Measurements from ENCODE around the gene TK1. TPM values are rescaled to one million over a fixed set of nuclear protein-coding genes. Genes with fewer than 3 reads are reported as not detected.
"Not testable (repeated sequence)": the region's sequence is repeated elsewhere in the genome, so short reads cannot be mapped to it uniquely, and the experiment has no call there.

The TK1 gene, protein sequence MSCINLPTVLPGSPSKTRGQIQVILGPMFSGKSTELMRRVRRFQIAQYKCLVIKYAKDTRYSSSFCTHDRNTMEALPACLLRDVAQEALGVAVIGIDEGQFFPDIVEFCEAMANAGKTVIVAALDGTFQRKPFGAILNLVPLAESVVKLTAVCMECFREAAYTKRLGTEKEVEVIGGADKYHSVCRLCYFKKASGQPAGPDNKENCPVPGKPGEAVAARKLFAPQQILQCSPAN
- 16.0 and 16.2 TPM in 2 replicates for total RNA-seq
- long read RNA-seq, transcript TK1-201 (7 exons, 1,628 nt) = major isoform, 46 of 47 reads
- long read RNA-seq, partial matches to known transcripts = 0 of 47 reads
- long read RNA-seq, other reads (novel, unspliced or antisense) = 0 of 47 reads

DNA sequence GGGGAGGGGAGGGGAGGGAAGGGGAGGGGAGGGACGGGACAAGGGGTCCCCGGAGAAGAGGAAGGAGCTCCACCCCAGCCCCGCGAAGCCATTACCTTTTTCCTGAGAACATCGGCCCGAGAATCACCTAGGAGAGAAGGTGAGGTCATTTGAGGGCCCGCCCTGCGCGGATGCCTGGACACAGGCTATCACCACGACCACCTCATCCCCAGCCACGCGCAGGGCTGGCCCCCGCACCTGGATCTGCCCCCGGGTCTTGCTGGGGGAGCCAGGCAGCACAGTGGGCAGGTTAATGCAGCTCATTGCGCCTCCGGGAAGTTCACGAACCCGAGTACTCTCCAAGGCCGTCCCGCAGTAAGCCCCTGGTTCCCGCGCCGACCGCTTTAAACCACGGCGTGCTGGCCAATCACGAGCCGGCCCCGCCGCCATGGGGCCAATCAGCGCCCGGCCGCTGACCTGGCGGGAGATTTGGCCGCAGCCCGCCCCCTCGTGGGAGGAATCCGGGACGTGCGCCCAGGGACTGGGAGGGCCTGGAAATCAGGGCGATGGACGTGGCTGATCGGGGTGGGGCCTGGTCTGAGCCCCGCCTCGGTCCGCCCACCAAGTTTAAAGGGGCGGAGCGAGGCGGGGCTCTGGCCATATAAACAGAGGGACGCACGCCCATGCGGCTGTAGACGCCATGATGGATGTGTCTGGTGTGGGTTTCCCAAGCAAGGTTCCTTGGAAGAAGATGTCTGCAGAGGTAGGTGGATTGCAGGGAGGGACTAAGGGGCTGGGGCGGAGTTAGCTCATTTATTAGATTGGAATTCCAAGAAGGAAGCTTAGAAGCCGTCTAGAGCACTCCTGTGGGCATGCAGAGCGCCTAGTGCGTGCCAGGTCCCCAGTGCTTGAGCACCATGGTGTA lies at the start of gene TK1, which contains the start of gene AFMID:
Gene TK1 (minus strand): TSS at position 361 of the 904 bp plus-strand sequence. CDS start 58 bp downstream, at position 303.
Gene AFMID (plus strand): TSS at position 671 of the 904 bp plus-strand sequence. CDS start 9 bp downstream, at position 680.
- peak; percentile 100 for DNase-seq (ENCODE audit: extremely low spot score, unreplicated experiment)
- TF ChIP-seq, protein P1, sequence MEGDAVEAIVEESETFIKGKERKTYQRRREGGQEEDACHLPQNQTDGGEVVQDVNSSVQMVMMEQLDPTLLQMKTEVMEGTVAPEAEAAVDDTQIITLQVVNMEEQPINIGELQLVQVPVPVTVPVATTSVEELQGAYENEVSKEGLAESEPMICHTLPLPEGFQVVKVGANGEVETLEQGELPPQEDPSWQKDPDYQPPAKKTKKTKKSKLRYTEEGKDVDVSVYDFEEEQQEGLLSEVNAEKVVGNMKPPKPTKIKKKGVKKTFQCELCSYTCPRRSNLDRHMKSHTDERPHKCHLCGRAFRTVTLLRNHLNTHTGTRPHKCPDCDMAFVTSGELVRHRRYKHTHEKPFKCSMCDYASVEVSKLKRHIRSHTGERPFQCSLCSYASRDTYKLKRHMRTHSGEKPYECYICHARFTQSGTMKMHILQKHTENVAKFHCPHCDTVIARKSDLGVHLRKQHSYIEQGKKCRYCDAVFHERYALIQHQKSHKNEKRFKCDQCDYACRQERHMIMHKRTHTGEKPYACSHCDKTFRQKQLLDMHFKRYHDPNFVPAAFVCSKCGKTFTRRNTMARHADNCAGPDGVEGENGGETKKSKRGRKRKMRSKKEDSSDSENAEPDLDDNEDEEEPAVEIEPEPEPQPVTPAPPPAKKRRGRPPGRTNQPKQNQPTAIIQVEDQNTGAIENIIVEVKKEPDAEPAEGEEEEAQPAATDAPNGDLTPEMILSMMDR (IDR thresholded peaks at IDR 0.05) = peak; percentile 87
- H3K27me3 Mint-ChIP-seq (ENCODE audit: unreplicated experiment) = no peaks in the 10 kb centered on the region
- H3K4me3 Mint-ChIP-seq (ENCODE audit: unreplicated experiment) = peak within 1 kb of the TSS; percentile 89
- peaks cover 25% of the 10 kb centered on the region for H3K4me1 Mint-ChIP-seq (ENCODE audit: unreplicated experiment)
- no peaks in the 10 kb centered on the region for H3K9me3 Mint-ChIP-seq (ENCODE audit: unreplicated experiment)
- peaks cover 3% of the 10 kb centered on the region for H3K36me3 Mint-ChIP-seq (ENCODE audit: unreplicated experiment)
- H3K27ac Mint-ChIP-seq (ENCODE audit: unreplicated experiment) = peak within 1 kb of the TSS; percentile 81

DNA sequence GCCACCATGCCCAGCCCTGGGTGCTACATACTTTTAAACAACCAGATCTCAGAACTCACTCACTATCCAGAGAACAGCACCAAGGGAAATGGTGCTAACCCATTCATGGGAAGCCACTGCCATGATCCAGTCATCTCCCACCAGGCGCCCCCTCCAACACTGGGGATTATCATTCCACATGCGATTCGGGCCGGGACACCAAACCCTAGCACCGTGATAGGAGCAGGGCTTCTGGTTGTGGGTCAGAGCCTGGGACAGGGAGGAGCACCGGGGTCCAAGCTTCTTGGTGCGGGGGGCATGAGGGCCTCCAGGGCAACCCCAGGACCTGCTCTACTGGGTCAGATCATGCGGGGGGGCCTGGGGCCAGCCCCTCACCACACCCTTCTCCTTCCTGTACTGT lies 49.0 kb upstream of the TK1 start:
- Mint-ChIP-seq H3K27ac (ENCODE audit: unreplicated experiment) (no peak overlapping the region), H3K4me1 (ENCODE audit: unreplicated experiment) (no peaks in the 10 kb centered on the region), H3K27me3 (ENCODE audit: unreplicated experiment) (peaks cover 18% of the 10 kb centered on the region), H3K36me3 (ENCODE audit: unreplicated experiment) (no peaks in the 10 kb centered on the region), H3K9me3 (ENCODE audit: unreplicated experiment) (no peaks in the 10 kb centered on the region), H3K4me3 (ENCODE audit: unreplicated experiment) (no peak overlapping the region)
- TF ChIP-seq, protein P1 (IDR thresholded peaks at IDR 0.05) = no peak
- peak; percentile 78 for DNase-seq (ENCODE audit: extremely low spot score, unreplicated experiment)

DNA sequence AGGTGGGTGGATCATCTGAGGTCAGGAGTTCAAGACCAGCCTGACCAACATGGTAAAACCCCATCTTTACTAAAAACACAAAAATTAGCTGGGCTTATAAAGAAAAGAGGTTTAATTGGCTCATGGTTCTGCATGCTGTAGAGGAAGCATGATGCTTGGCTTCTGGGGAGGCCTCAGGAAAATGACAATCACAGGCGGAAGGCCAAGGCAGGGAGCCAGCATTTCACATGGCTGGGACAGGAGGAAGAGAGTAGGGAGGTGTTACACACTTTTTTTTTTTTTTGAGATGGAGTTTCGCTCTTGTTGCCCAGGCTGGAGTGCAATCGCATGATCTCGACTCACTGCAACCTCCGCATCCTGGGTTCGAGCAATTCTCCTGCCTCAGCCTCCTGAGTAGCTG lies 48.2 kb upstream of the TK1 start:
- not testable (repeated sequence) for DNase-seq (ENCODE audit: extremely low spot score, unreplicated experiment); H3K4me3 Mint-ChIP-seq (ENCODE audit: unreplicated experiment); H3K9me3 Mint-ChIP-seq (ENCODE audit: unreplicated experiment); H3K36me3 Mint-ChIP-seq (ENCODE audit: unreplicated experiment); H3K27ac Mint-ChIP-seq (ENCODE audit: unreplicated experiment); H3K4me1 Mint-ChIP-seq (ENCODE audit: unreplicated experiment)
- H3K27me3 Mint-ChIP-seq (ENCODE audit: unreplicated experiment) = peaks cover 23% of the 10 kb centered on the region

DNA sequence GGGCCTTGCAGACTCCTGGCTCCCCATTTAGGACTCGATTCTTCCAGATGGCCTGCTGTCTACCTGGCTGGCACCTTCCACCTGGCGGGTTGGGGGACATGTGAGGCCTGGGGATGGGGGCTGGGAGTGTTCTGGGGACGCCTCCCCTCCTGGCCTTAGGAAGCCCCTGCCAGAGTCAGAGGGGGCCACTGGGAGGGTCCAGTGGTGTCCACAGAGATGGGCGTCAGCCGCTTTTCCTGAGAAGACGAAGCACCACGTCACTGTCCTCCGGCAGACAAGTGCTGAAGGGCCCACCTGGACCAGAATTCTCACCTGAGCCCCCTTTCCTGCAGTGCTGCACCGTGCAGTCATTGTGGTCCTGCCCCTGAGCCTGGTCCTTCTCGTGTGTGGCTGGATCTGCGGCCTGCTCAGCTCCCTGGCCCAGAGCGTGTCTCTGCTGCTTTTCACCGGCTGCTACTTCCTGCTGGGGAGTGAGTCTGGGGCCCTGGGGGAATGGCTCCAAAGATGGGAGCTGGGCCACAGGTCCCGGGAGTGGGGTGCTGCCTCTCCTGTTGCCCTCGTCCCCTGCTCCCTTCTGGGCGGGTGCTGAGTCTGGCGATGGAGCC lies 47.5 kb upstream of the TK1 start:
- Mint-ChIP-seq H3K4me3 (ENCODE audit: unreplicated experiment) (no peak overlapping the region), H3K27ac (ENCODE audit: unreplicated experiment) (no peak overlapping the region), H3K36me3 (ENCODE audit: unreplicated experiment) (no peaks in the 10 kb centered on the region), H3K27me3 (ENCODE audit: unreplicated experiment) (peaks cover 23% of the 10 kb centered on the region), H3K4me1 (ENCODE audit: unreplicated experiment) (no peaks in the 10 kb centered on the region), H3K9me3 (ENCODE audit: unreplicated experiment) (no peaks in the 10 kb centered on the region)
- DNase-seq (ENCODE audit: extremely low spot score, unreplicated experiment) = no peak
- TF ChIP-seq, protein P1 (IDR thresholded peaks at IDR 0.05) = no peak

DNA sequence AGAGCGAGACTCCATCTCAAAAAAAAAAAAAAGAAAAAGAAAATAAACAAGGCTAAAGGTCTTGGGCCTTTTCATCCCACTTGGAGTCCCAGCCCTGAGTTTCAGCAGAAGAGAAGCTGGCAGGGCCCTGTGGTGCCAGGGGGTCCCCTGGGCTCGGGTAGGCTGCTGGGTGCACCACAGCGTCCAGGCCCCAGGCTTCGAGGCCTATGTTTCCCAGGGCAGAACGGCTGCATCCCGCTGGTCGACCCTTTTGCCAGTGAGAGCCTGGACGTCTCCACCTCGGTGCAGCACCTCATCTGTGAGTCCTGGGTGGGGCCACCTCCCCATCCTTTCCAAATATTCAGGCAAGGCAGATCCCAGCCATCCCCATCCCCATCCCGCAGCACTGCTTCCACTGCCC lies 46.8 kb upstream of the TK1 start:
- DNase-seq (ENCODE audit: extremely low spot score, unreplicated experiment) = no peak
- TF ChIP-seq, protein P1 (IDR thresholded peaks at IDR 0.05) = no peak
- Mint-ChIP-seq H3K4me1 (ENCODE audit: unreplicated experiment) (no peaks in the 10 kb centered on the region), H3K36me3 (ENCODE audit: unreplicated experiment) (no peaks in the 10 kb centered on the region), H3K27me3 (ENCODE audit: unreplicated experiment) (peaks cover 23% of the 10 kb centered on the region), H3K9me3 (ENCODE audit: unreplicated experiment) (no peaks in the 10 kb centered on the region), H3K4me3 (ENCODE audit: unreplicated experiment) (no peak overlapping the region), H3K27ac (ENCODE audit: unreplicated experiment) (no peak overlapping the region)
